HG03442 (cell line): Measurements from ENCODE around the gene LRRC32.

Experiments
- ATAC-seq: cut with Tn5 transposase; IDR thresholded peaks from one replicate; pipeline ENCODE4 v1.9.1; 2021; ENCODE audit warnings: mild to moderate bottlenecking, moderate library complexity; ENCODE audit not compliant: unreplicated experiment

The LRRC32 gene

DNA sequence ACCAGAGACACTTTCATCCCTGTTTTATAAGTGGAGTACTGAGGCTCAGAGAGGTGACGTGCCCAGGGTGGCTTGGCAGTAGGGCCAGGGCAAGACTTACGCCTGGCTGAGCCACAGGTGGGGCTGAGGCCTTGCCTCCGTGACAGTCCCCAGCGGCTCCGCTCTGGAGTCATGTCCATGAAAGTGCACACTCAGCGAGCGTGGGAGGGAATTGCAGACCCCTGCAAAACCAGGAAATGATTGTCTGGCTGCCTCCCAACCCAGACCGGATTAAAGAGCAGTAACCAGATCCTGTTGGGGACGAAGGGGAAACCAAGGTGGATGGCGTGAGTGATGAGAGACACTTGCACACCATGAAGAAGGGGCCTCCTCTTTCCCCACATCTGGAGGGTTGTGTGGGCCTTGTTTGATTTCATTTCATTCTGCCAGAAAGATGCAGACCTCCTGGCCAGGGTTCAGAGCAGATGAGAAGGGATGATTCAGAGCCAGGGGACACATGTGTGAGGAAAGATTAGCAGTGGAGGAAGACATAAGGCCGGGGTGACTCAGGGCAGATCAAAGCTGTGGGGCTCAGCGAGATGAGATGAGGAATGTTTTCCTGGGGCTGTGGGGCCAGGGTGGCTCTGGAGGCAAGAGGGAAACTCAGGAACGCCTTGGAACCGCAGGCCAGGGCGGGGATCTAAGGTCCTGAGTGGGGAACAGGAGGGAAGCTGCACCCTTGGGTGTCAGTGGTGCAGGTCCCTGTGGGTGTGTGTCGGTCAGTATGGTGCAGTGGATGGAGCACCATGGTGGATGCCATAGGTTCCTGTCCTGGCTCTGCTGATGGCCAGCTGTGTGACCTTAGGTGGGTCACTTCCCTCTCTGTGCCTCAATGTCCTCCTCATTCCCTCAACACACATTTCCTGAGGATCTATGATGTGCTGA lies 29.9 kb upstream of the LRRC32 start:
- no peak for ATAC-seq

- no peak for ATAC-seq
These were observed 29.0 kb upstream of the LRRC32 start for GRCh38 chr11:76699451-76700091.

DNA sequence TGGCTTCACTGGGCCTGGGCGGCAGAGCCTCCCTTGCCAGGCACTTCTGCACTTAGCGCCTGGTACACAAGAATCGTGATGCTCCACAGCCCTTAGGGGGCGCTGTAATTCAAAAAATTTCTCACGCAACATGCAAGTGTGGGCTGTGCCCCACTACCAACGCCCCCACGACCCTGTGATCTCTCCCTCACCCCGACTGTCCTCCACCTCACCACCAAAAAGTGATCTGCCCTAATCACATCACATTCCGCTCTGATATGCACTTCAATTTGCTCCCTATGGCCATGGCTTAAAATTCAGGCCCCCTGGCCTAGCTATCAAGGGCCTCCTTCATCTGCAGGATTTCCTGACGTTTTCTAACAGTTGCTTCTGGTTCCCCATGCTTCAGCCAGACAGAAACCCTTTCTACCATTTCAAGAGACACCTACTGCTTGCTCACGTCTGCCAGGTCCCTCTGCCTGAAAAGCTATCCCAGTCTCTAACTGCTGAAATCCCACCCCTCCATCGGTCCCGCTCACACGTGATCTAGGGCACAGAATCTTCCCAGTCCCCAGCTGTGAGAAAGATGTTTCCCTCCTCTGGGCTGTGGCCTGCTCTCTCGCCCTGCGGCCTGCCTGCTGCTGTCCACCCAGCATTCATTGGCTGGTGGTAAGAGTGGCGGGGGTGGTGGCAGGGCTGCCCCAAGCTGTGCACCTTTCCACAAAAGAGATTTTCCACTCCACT lies 27.9 kb upstream of the LRRC32 start:
- no peak for ATAC-seq

DNA sequence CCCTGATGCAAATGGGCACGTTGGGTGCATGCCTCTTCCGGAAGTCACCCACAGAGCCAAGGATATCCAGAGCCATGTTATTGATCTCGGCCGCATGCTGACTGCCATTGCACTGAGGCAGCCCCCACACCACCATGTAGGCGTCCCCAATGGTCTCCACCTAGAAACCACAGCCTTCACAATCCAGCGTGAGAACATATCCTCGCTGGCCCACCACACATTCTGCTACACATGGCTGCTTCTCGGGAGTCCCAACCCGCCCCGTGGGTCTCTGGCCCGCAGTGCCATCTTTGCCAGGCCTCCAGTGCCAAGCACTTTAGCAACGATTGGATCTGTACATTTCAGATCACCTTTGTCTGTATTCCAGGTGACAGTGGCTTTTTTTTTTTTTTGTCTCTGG lies 26.2 kb upstream of the LRRC32 start:
- no peak for ATAC-seq

DNA sequence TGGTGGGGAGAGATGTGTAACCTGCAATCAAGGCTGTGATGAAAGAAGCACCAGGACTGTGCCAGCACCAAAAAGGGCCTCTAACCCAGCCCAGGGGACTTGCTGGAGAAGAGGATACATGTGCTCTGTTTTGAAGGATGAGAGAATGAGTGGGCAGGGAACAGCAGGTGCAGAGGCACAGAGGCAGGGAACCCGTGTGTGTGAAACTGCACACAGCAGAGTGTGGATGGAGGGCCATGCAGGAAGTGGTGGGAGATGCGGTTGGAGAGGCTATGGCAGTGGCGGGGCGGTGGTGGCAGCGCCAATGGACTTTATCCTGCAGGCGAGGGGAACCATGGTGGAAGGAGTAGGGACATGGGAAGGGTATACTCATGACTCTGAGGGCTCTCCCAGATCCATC lies 25.2 kb upstream of the LRRC32 start:
- no peak for ATAC-seq

DNA sequence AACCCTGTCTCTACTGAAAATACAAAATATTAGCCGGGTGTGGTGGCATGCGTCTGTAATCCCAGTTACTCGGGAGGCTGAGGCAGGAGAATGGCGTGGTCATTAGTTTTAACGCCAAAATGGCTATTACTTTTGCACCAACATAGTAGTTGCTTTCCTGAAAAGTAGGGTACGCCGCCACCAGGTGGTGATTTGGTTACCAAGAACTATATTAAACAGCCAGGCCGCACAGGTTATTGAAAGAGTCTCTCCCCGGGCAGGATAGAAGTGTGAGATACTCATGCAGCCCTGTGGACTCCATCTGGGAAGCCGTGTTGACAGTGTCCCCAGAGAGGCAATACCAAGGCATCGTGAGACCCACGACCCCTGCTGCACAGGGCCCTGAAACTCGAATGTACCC lies 24.6 kb upstream of the LRRC32 start:
- no peak for ATAC-seq

GRCh38 chr11:76694664-76695063 lies 24.1 kb upstream of the LRRC32 start:
- ATAC-seq: no peak

GRCh38 chr11:76693806-76694205 lies 23.3 kb upstream of the LRRC32 start:
- ATAC-seq: no peak

GRCh38 chr11:76692956-76693355 lies 22.4 kb upstream of the LRRC32 start:
- ATAC-seq: no peak

- no peak for ATAC-seq
These were observed 21.1 kb upstream of the LRRC32 start for GRCh38 chr11:76691655-76692054.

DNA sequence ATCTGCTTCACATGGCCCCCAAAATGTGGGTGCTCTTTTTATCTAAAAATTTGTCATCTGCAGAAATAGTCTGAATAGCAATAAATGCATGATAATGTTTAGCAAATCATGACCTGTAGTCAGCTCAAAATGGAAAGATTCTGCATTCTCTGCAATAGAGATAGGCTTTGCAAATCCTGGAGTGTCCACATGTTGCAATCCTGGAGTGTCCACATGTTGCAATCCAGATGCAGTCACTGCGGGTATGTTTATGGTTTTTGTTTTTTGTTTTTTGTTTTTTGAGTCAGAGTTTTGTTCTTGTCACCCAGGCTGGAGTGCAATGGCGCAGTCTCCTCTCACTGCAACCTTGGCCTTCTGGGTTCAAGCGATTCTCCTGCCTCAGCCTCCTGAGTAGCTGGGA lies 20.2 kb upstream of the LRRC32 start:
- no peak for ATAC-seq

- ATAC-seq: no peak
These were observed 19.0 kb upstream of the LRRC32 start for GRCh38 chr11:76689313-76690260.

GRCh38 chr11:76688146-76688545 lies 17.6 kb upstream of the LRRC32 start:
- ATAC-seq: no peak

GRCh38 chr11:76686261-76687079 lies 15.9 kb upstream of the LRRC32 start:
- no peak for ATAC-seq

GRCh38 chr11:76685831-76686230 lies 15.3 kb upstream of the LRRC32 start:
- ATAC-seq: no peak

DNA sequence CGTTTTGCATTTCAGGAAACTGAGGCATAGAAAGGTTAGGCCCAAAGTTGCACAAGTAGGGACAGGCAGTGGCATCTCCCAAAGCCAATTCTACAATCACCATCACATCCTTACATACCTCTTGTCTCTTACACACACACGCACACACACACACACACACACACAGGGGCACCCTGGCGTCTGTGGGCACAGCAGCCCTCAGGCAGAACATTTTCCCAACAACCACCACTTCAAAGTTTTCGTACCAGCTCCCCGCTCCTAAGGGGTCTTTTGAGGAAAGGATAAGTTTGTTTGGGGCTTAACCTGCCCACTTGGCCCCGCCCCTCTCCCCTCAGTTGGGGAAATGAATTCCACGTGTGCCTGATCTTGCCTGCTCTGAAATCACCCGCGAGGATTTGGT lies 14.7 kb upstream of the LRRC32 start:
- ATAC-seq: no peak

DNA sequence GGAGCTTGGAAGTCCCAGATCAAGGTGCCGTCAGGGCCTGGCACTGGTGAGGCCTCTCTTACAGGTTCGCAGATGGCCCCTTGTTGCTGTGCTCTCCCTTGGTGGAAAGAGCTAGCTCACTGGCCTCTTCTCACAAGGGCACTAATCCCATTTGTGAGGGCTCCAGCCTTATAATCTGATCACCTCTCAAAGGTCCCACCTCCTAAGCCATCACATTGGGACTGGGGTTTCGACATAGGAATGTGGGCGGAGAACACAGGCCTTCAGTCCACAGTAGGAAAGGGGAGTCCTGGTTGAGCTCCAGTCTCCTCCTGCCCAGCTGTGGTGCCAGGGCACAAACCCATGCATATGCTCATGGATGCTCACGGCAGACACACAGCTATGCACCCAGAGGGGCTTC lies 14.0 kb upstream of the LRRC32 start:
- no peak for ATAC-seq

- ATAC-seq: no peak
These were observed 12.9 kb upstream of the LRRC32 start for GRCh38 chr11:76683161-76684095.

DNA sequence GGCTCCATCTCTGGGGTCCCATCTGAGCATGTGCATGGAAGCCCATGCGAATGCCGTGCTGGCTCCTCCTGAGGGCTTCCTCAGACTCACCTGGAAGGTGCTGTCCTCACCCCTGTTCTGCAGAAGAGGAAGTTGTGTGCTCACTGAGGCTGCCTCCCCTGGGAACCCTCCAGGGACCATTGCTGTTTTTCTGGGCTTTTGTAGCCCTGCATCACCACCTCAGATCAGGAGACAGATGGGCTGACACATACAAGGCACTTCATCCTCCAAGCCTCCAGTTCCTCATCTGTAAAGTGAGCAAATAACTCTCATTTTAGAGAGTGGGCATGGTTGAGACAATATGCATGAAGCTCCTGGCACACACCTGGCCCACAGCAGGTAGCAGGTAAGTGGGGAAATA lies 12.1 kb upstream of the LRRC32 start:
- no peak for ATAC-seq
